ENCODE results near the gene TOMM7.

The TOMM7 gene

GRCh38 chr7:22824760-22825159 is 2.1 kb upstream of the TOMM7 start:
- DNase-seq (ENCODE audit: low read depth), result no peak
- TF ChIP-seq, protein P1, sequence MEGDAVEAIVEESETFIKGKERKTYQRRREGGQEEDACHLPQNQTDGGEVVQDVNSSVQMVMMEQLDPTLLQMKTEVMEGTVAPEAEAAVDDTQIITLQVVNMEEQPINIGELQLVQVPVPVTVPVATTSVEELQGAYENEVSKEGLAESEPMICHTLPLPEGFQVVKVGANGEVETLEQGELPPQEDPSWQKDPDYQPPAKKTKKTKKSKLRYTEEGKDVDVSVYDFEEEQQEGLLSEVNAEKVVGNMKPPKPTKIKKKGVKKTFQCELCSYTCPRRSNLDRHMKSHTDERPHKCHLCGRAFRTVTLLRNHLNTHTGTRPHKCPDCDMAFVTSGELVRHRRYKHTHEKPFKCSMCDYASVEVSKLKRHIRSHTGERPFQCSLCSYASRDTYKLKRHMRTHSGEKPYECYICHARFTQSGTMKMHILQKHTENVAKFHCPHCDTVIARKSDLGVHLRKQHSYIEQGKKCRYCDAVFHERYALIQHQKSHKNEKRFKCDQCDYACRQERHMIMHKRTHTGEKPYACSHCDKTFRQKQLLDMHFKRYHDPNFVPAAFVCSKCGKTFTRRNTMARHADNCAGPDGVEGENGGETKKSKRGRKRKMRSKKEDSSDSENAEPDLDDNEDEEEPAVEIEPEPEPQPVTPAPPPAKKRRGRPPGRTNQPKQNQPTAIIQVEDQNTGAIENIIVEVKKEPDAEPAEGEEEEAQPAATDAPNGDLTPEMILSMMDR (IDR thresholded peaks at IDR 0.05; ENCODE audit: low read depth, low read length, missing control alignments), result no peak
- no peak overlapping the region for H3K4me3 ChIP-seq (ENCODE audit: low read depth, low read length)

GRCh38 chr7:22823142-22823497 is 471 bp upstream of the TOMM7 start:
- peak overlapping the region; percentile 82 for H3K4me3 ChIP-seq (ENCODE audit: low read depth, low read length)
- TF ChIP-seq, protein P1 (IDR thresholded peaks at IDR 0.05; ENCODE audit: low read depth, low read length, missing control alignments), result no peak
- DNase-seq (ENCODE audit: low read depth), result no peak

DNA sequence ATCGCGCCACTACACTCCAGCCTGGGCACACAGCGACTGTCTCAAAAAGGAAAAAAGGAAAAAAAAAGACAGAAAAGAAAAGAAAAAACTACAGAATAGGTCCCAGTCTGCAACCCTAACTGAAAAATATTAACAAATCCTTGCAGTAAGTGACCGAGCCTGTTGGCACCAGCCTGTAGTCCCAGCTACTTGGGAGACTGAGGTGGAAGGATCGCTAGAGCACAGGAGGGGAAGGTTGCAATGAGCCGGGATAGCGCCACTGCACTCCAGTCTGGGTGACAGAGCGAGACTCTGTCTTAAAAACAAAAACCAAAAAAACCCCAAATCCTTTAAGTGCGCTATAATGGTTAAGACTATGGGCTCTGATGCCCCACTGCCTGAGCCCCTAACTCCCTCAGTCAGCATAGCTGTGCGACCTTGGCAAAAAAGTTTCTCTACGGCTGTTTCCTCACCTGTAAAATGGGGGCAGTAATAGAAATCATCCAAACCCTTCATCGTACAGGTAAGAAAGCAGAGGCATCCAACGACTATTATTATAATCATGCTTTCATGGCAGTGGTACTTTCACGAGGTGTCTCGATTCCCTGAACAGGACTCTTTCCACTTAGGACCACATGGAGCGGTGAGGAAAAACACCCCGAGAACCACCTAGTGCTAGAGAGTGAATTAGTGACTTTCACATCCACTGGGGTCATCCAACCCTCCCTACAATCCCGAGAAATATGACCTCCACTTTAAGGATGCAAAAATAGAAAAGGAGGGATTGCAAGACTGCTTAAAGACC is 755 bp downstream of the TOMM7 start:
- H3K4me3 ChIP-seq (ENCODE audit: low read depth, low read length), result peak overlapping the region; percentile 82
- TF ChIP-seq, protein P1 (IDR thresholded peaks at IDR 0.05; ENCODE audit: low read depth, low read length, missing control alignments), result no peak
- DNase-seq (ENCODE audit: low read depth), result no peak

- TF ChIP-seq, protein P1 (IDR thresholded peaks at IDR 0.05; ENCODE audit: low read depth, low read length, missing control alignments), result no peak
- no peak for DNase-seq (ENCODE audit: low read depth)
- no peak overlapping the region for H3K4me3 ChIP-seq (ENCODE audit: low read depth, low read length)
Observed at GRCh38 chr7:22819476-22819875, 3.2 kb downstream of the TOMM7 start.

DNA sequence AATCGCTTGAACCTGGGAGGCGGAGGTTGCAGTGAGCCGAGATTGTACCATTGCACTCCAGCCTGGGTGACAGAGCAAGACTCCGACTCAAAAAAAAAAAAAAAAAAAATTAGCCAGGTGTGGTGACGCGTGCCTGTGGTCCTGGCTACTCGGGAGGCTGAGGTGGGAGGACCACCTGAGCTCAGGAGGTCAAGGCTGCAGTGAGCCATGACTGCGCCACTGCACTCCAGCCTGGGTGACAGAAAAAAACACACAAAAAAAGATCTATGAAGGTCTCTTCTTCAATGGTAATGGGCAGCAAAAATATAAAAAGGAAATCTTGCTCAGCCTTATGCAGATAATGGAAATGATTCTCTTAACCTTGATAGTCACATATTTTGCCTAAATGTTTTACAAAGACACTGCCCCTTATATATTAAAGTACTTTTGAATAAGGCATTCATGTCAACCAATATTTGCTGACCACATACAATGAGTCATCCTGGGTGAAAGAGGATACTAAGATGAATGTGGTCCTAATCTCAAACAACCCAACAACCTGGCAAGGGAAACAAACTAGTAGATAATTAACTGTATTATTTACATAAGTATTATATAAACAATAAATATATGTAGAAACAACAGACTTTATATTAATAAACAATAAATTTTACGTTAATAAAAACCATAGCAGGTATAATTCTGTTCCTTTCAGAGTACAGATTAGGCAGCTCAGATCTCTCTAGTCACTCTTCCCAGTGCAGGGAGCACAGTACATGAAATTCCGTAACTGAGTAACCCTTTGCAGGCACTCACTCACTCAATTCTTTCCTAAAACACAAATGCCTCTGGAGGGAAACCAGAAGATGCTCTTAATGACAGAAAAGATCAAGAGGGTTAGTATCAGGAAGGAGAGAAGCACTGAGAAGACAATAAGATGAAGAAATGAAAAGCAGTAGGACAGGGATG is 8.1 kb downstream of the TOMM7 start:
- DNase-seq (ENCODE audit: low read depth), result no peak
- H3K4me3 ChIP-seq (ENCODE audit: low read depth, low read length), result no peak overlapping the region
- TF ChIP-seq, protein P1 (IDR thresholded peaks at IDR 0.05; ENCODE audit: low read depth, low read length, missing control alignments), result no peak

DNA sequence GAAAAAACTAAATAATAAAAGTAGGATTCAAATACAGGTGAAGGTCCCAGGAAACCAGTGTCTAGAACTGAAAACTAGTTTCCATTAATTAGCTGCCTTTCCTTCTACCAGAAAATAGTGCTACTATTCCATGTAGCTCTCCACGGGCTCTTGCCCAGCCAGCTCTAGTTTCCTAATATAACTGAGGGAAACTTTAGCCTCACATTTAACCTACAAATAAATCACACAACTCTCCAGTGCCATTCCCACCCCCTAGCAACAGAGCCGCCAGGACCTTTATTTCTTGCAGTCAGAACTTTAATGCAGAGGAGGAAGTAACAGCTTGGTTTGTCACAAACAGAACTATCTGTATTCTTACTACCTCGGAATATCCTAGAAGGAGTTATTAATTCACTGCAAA is 10.3 kb downstream of the TOMM7 start:
- DNase-seq (ENCODE audit: low read depth), result no peak
- TF ChIP-seq, protein P1 (IDR thresholded peaks at IDR 0.05; ENCODE audit: low read depth, low read length, missing control alignments), result no peak
- no peak overlapping the region for H3K4me3 ChIP-seq (ENCODE audit: low read depth, low read length)

All from GM12864 (cell line).